HG02623 (cell line): ENCODE data around the gene LDHD.

Experiments used
- ATAC-seq: cut with Tn5 transposase; IDR thresholded peaks from one replicate; pipeline ENCODE4 v1.9.1; 2021; ENCODE audit warnings: moderate library complexity; ENCODE audit not compliant: unreplicated experiment

The LDHD gene

GRCh38 chr16:75083813-75084212, 32.8 kb downstream of the LDHD start:
- no peak for ATAC-seq

GRCh38 chr16:75081179-75081859, 35.3 kb downstream of the LDHD start:
- no peak for ATAC-seq

- ATAC-seq: no peak
These were observed 36.2 kb downstream of the LDHD start for GRCh38 chr16:75080205-75081029.

- no peak for ATAC-seq
These were observed 37.1 kb downstream of the LDHD start for GRCh38 chr16:75079346-75079926.

- ATAC-seq: no peak
These were observed 37.7 kb downstream of the LDHD start for GRCh38 chr16:75078886-75079285.

GRCh38 chr16:75075688-75076268, 40.8 kb downstream of the LDHD start:
- ATAC-seq: no peak

- ATAC-seq: peak; percentile 95
These were observed 41.5 kb downstream of the LDHD start for GRCh38 chr16:75074920-75075687.

GRCh38 chr16:75074304-75074793, 42.2 kb downstream of the LDHD start:
- ATAC-seq: no peak

- no peak for ATAC-seq
These were observed 42.9 kb downstream of the LDHD start for GRCh38 chr16:75073545-75074303.

GRCh38 chr16:75072239-75072947, 44.2 kb downstream of the LDHD start:
- no peak for ATAC-seq

GRCh38 chr16:75071621-75072020, 45.0 kb downstream of the LDHD start:
- ATAC-seq: no peak

GRCh38 chr16:75070012-75070841, 46.4 kb downstream of the LDHD start:
- no peak for ATAC-seq

- ATAC-seq: no peak
These were observed 48.2 kb downstream of the LDHD start for GRCh38 chr16:75068085-75069031.

- no peak for ATAC-seq
These were observed 49.6 kb downstream of the LDHD start for GRCh38 chr16:75066861-75067447.

- ATAC-seq: no peak
These were observed 50.9 kb downstream of the LDHD start for GRCh38 chr16:75065521-75066149.

- ATAC-seq: no peak
These were observed 51.5 kb downstream of the LDHD start for GRCh38 chr16:75065149-75065505.
